ENCODE results near the gene TCFL5.

DNA sequence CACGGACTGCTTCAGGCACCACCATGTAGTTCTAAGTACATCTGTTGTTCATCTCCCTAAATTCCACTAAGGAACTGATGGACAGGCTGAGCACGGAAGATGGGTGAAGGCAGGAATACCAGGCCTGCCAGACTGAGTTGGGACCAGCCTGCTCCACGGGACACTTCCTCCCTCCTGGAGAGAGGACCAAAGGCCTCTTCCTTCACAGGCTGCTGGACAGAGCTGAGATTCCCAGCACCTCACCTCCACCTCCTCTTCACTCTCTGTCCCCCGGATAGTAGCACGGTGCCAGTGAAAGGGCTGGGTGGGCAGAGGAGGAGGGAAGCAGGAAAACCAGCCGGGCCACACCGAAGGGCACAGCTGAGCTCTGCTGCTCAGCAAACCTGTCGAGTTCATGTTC lies 22.9 kb upstream of the TCFL5 start:
- TF ChIP-seq, protein P1, sequence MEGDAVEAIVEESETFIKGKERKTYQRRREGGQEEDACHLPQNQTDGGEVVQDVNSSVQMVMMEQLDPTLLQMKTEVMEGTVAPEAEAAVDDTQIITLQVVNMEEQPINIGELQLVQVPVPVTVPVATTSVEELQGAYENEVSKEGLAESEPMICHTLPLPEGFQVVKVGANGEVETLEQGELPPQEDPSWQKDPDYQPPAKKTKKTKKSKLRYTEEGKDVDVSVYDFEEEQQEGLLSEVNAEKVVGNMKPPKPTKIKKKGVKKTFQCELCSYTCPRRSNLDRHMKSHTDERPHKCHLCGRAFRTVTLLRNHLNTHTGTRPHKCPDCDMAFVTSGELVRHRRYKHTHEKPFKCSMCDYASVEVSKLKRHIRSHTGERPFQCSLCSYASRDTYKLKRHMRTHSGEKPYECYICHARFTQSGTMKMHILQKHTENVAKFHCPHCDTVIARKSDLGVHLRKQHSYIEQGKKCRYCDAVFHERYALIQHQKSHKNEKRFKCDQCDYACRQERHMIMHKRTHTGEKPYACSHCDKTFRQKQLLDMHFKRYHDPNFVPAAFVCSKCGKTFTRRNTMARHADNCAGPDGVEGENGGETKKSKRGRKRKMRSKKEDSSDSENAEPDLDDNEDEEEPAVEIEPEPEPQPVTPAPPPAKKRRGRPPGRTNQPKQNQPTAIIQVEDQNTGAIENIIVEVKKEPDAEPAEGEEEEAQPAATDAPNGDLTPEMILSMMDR (IDR thresholded peaks at IDR 0.05; ENCODE audit: low read length): no peak
- TF ChIP-seq EZH2 (optimal IDR thresholded peaks at IDR 0.05; ENCODE audit: low read depth, low read length) (no peak), EZH2phosphoT487 (IDR thresholded peaks at IDR 0.05; ENCODE audit: low read length) (no peak)
